DND-41 (cell line): ENCODE results near the gene TMEM33.

Experiments
- CTCF ChIP-seq: IDR thresholded peaks from 2 replicates; pipeline ENCODE4 v1.5.1; 2012; ENCODE audit warnings: borderline replicate concordance, low read length, moderate library complexity, mild to moderate bottlenecking; ENCODE audit not compliant: poor library complexity, severe bottlenecking; ENCODE audit errors: extremely low read depth
- EZH2 ChIP-seq: IDR thresholded peaks from 3 replicates; pipeline ENCODE4 v1.6.1; 2012; ENCODE audit warnings: borderline replicate concordance, low read depth, mild to moderate bottlenecking, moderate library complexity, low read length, inconsistent platforms; ENCODE audit not compliant: severe bottlenecking

- TF ChIP-seq CTCF: peak; percentile 64
- no peak for TF ChIP-seq EZH2
These were observed 22.4 kb downstream of the TMEM33 start for GRCh38 chr4:41957634-41958033.
